HG03378 (cell line): ENCODE data around the gene COMMD8.
A peak's percentile ranks its signal among the peaks of the same experiment; 100 is the strongest.

Experiments used
- ATAC-seq: cut with Tn5 transposase; IDR thresholded peaks from one replicate; pipeline ENCODE4 v1.9.1; 2021; ENCODE audit warnings: mild to moderate bottlenecking, moderate library complexity; ENCODE audit not compliant: unreplicated experiment

The COMMD8 gene

GRCh38 chr4:47473141-47473750 lies 9.7 kb upstream of the COMMD8 start:
- no peak for ATAC-seq

DNA sequence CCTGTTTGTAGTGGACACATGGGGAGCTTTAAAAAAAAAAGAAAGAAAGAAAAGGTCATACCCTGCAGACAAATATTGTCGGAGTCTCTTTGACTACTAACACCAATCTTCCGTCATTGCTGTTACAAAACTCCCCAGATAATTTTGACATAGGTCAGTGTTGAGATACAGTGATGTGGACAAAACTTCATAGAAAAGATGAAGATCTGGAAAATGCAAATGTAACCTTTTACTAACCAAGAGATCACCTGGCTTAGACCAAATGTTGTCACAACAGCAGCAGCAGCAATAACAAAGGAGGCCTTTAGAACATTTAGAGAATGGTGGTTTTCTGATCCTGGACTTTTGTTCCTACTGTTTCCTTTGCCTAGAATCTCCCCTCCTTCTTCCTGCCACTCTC lies 8.1 kb upstream of the COMMD8 start:
- no peak for ATAC-seq

DNA sequence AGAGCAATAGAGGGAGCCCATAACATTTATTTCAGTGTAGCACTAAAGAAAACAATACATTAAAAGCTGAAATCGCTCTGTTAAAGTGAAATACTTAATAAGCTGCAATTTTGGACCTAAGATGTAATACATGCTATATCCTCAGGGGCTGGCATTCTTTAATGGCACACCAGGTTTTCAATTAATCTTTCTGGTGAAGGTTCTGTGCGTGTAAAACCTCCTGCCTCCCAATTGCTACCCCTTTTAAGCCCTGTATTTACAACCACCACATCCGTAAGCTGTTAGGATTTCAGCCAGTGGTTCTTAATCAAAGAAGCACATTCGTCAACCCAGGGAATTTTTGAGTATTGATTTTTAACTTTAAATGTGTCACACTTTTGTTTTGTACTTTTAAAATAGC lies 7.6 kb upstream of the COMMD8 start:
- no peak for ATAC-seq

DNA sequence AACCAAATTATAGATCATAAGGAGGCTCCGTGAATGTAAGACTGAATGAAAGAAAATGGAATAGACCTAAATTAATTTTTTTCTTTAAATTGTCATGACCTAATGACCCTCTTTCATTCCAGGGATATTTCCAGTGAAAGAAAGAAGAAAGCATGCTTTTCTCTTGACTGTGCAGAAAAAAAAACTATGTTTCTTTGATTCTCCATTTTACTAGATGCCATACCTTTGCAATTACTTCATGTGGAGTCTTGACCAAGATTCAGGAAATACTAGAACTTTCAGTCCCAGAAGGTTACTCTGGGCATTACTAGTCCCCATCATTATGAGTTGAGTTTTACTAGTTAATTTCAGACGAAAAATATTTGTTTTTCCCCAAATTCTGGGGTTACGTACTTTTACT lies 6.4 kb upstream of the COMMD8 start:
- no peak for ATAC-seq

DNA sequence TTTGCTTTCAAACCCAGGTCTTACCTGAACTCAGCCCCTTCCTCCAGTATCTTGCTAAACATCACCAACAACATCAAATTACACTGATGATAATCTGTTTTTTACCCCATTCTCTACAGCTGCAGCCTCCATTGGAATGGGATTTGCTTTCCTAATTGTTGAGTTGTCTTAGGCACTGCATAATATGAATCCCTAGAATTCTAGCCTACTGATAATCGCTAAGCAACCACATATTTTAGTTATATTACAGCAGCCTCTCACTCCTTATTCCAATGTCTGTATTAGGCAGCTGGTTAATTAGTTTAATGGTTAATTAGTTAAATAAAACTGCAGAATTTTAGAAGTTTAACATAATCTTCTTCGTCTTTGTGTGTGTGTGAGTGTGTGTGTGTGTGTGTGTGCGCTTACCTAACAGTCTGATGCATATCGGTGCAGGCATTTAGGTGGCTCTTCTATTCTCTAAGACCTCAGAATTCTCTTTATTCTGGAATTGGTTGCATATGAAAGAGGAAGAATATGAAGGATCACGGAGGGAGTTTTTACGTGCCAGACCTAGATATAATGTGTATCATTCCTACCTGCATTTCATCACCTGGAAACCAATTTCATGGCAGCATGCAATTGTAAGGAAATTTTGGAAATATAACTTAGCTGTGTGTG lies 5.3 kb upstream of the COMMD8 start:
- no peak for ATAC-seq

GRCh38 chr4:47466056-47466785 lies 2.7 kb upstream of the COMMD8 start:
- ATAC-seq = no peak

GRCh38 chr4:47465004-47465403 lies 1.5 kb upstream of the COMMD8 start:
- peak; percentile 48 for ATAC-seq

GRCh38 chr4:47462799-47463234 lies 685 bp downstream of the COMMD8 start:
- ATAC-seq = no peak

DNA sequence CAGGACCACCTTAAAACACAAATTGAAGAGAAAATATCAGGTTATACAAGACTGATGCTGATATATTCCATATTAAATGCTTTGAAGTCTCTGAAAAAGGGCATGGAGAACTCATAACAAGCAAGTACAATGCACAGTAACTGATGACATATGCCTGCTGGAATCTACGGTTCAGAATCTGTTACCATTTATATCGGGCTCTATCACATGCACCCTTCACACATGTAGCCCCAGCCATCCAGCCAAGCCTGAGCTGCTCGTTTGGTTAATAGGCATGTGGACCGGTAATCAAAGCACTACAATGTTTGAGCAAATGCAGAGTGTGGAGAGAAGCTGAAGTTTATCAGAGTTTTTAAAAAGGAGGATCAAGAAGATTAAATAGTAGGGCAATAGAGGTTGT lies 11.8 kb downstream of the COMMD8 start:
- no peak for ATAC-seq

GRCh38 chr4:47444031-47444430 lies 19.5 kb downstream of the COMMD8 start:
- ATAC-seq = no peak

GRCh38 chr4:47442980-47443379 lies 20.5 kb downstream of the COMMD8 start:
- no peak for ATAC-seq

DNA sequence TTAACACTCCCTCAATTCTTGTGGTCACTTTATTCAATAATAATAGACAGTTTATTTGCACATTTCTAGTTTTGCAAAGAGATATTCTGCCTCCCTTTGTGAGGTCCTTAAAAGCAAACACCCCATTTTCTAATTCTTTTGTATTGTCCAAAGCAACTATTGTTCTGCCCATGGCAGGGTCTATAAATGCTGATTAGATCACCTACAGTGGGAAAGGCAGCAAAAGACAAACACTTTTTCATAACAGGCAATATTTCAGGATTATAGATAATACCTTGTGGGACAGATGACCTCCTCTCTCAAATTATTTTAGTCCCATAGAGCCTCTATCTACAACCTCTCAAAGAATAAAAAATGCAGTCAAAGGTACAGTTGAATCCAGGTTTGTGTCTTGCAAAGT lies 28.6 kb downstream of the COMMD8 start:
- ATAC-seq = no peak

DNA sequence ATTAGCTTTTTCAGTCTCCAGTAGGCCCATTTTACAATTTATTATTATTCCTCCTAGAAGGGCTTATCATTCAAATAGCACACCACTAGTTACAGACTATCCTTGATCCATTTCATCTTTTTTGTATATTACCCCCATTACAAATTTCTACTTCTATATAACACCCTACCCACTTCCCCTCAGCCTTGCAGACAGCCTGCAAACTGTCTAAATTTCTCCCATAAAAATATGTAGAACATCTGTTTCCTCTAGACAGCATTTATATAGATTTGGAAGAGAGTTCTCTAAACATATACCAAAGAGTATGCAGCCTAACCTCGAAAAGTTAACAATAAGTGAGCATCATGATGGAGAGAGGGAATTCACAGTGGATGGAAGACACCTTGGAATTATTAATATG lies 30.8 kb downstream of the COMMD8 start:
- ATAC-seq = no peak

DNA sequence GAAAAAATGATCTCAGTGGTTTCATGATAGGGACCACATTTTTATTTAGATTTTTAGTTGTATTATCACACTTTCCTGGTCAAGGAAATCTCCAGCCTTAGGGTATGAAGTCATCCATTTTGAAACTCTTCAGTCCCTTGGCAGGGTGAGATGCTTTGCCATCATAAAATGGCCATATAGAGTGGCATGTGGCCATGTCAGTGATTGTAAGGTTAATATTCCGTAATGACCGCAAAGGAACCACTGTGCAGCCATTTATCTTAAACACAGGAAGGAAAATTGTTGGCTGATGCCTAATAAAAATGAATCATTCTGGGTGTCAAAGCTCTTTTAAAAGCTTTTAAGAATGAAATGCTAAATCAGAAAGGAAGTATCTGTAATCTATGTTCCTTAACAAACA lies 35.6 kb downstream of the COMMD8 start:
- ATAC-seq = no peak

GRCh38 chr4:47425628-47426027 lies 37.9 kb downstream of the COMMD8 start:
- ATAC-seq = no peak

GRCh38 chr4:47419296-47419695 lies 44.2 kb downstream of the COMMD8 start:
- no peak for ATAC-seq

- no peak for ATAC-seq
Measured at GRCh38 chr4:47418147-47418546, 45.4 kb downstream of the COMMD8 start.

GRCh38 chr4:47415719-47416118 lies 47.8 kb downstream of the COMMD8 start:
- ATAC-seq = no peak

GRCh38 chr4:47413521-47413920 lies 50.0 kb downstream of the COMMD8 start:
- no peak for ATAC-seq

DNA sequence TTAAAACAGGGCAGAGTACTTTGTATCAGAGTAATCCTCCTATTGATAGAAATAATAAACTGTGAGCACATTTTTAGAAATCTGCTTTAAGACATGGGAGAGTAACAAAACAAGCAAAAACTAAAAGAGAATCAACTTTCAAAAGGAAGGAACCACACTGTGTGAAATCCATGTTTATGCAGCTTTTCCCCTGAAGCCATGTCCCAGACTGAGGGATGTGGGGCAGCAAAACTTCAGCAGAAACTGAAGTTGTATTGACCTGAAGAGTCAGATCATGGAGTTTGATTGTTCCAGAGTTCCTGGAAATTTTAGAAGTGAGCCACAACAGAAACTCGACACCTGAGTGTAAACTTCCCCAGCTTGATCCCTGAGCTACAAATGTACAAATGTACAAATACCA lies 53.2 kb downstream of the COMMD8 start:
- ATAC-seq = no peak

GRCh38 chr4:47406408-47406807 lies 57.1 kb downstream of the COMMD8 start:
- ATAC-seq = no peak
